Parathyroid adenoma (tissue), 2 donors: Measurements from ENCODE around the gene HSPA1A.

Experiments
- H2AFZ ChIP-seq: fragments of 300-600 bp; sonication (generic); one replicate; pipeline ENCODE4 v1.7.0; 2017; ENCODE audit warnings: antibody characterized with exemption, mild to moderate bottlenecking
- H3K27ac ChIP-seq: fragments of 300-600 bp; sonication (generic); one replicate; pipeline ENCODE4 v1.7.0; 2017
- H3K27me3 ChIP-seq: fragments of 300-600 bp; sonication (generic); one replicate; pipeline ENCODE4 v1.7.0; 2017; ENCODE audit warnings: low read length; ENCODE audit not compliant: control insufficient read depth, insufficient read depth
- H3K36me3 ChIP-seq: fragments of 300-600 bp; sonication (generic); one replicate; pipeline ENCODE4 v1.7.0; 2017; ENCODE audit warnings: low read length; ENCODE audit not compliant: control insufficient read depth, insufficient read depth
- H3K4me1 ChIP-seq: fragments of 300-600 bp; sonication (generic); one replicate; pipeline ENCODE4 v1.7.0; 2017; ENCODE audit warnings: control low read depth
- H3K4me2 ChIP-seq: fragments of 300-600 bp; sonication (generic); one replicate; pipeline ENCODE4 v1.7.0; 2017; ENCODE audit warnings: low read length
- H3K4me3 ChIP-seq: fragments of 300-600 bp; sonication (generic); one replicate; pipeline ENCODE4 v1.7.0; 2017; ENCODE audit warnings: low read depth, low read length
- H3K79me2 ChIP-seq: fragments of 300-600 bp; sonication (generic); one replicate; pipeline ENCODE4 v1.7.0; 2017; ENCODE audit warnings: control low read depth
- H3K9ac ChIP-seq: fragments of 300-600 bp; sonication (generic); one replicate; pipeline ENCODE4 v1.7.0; 2017; ENCODE audit warnings: mild to moderate bottlenecking
- H3K9me3 ChIP-seq: fragments of 300-600 bp; sonication (generic); one replicate; pipeline ENCODE4 v1.7.0; 2017; ENCODE audit warnings: low read length; ENCODE audit not compliant: control insufficient read depth
- CTCF ChIP-seq: fragments of 300-600 bp; sonication (generic); IDR thresholded peaks from one replicate; pipeline ENCODE4 v1.7.0; 2017; ENCODE audit warnings: antibody characterized with exemption, mild to moderate bottlenecking
- donor health status: primary hyperparathyroidism.

HSPA1A gene

GRCh38 chr6:31794294-31794865, 21.0 kb upstream of the HSPA1A start:
- no peak for TF ChIP-seq CTCF
- no peaks in the 10 kb centered on the region for H3K9me3 ChIP-seq
- no peaks in the 10 kb centered on the region for H3K79me2 ChIP-seq
- peak overlapping the region; percentile 89 for H3K9ac ChIP-seq
- H2AFZ ChIP-seq = peak overlapping the region; percentile 98
- peaks cover 8% of the 10 kb centered on the region for H3K4me1 ChIP-seq
- peak overlapping the region; percentile 86 for H3K4me3 ChIP-seq
- H3K27me3 ChIP-seq = no peaks in the 10 kb centered on the region
- no peaks in the 10 kb centered on the region for H3K36me3 ChIP-seq
- H3K27ac ChIP-seq = peak overlapping the region; percentile 68
- H3K4me2 ChIP-seq = peak overlapping the region; percentile 85

- H2AFZ ChIP-seq = peak overlapping the region; percentile 98
- H3K4me3 ChIP-seq = peak overlapping the region; percentile 86
- peaks cover 8% of the 10 kb centered on the region for H3K4me1 ChIP-seq
- no peaks in the 10 kb centered on the region for H3K9me3 ChIP-seq
- no peaks in the 10 kb centered on the region for H3K79me2 ChIP-seq
- peak overlapping the region; percentile 89 for H3K9ac ChIP-seq
- H3K36me3 ChIP-seq = no peaks in the 10 kb centered on the region
- peak overlapping the region; percentile 68 for H3K27ac ChIP-seq
- no peaks in the 10 kb centered on the region for H3K27me3 ChIP-seq
- H3K4me2 ChIP-seq = peak overlapping the region; percentile 85
- TF ChIP-seq CTCF = no peak
Measured at GRCh38 chr6:31794866-31795615, 20.3 kb upstream of the HSPA1A start.

GRCh38 chr6:31795616-31796298, 19.6 kb upstream of the HSPA1A start, which contains the start of gene VARS1:
VARS1 (minus strand) TSS chr6:31795752; CDS start chr6:31795217, 535 bp downstream.
- H3K4me2 ChIP-seq = peak within 1 kb of the TSS; percentile 85
- H3K4me3 ChIP-seq = peak within 1 kb of the TSS; percentile 86
- peak within 1 kb of the TSS; percentile 89 for H3K9ac ChIP-seq
- peak within 1 kb of the TSS; percentile 68 for H3K27ac ChIP-seq
- peaks cover 8% of the 10 kb centered on the region for H3K4me1 ChIP-seq
- no peaks in the 10 kb centered on the region for H3K36me3 ChIP-seq
- H3K9me3 ChIP-seq = no peaks in the 10 kb centered on the region
- TF ChIP-seq CTCF = peak; percentile 93
- no peaks in the 10 kb centered on the region for H3K27me3 ChIP-seq
- peak within 1 kb of the TSS; percentile 98 for H2AFZ ChIP-seq
- H3K79me2 ChIP-seq = no peaks in the 10 kb centered on the region

- Histone ChIP-seq H3K36me3 (no peaks in the 10 kb centered on the region), H3K9ac (no peak overlapping the region), H3K27ac (peak overlapping the region; percentile 68), H3K27me3 (no peaks in the 10 kb centered on the region), H3K9me3 (no peaks in the 10 kb centered on the region), H3K4me2 (no peak overlapping the region), H3K4me1 (peaks cover 8% of the 10 kb centered on the region), H2AFZ (no peak overlapping the region), H3K4me3 (no peak overlapping the region), H3K79me2 (no peaks in the 10 kb centered on the region)
- TF ChIP-seq CTCF = no peak
Measured at GRCh38 chr6:31796993-31797385, 18.4 kb upstream of the HSPA1A start.
